ENCODE results near the gene ARHGAP32.
A peak's percentile ranks its signal among the peaks of the same experiment; 100 is the strongest.

The ARHGAP32 gene

GRCh38 chr11:128956401-128957201 is 235.5 kb downstream of the ARHGAP32 start:
- peak; percentile 77 for DNase-seq (ENCODE audit: low spot score)
- ChIA-PET CTCF (interaction anchor here (0.5 to 5.2 kb wide), 26 partner anchors 15 to 1545 kb away, joined by 3 to 103 read pairs (median 3); partner anchors contain the start of gene KCNJ5), POLR2A (ENCODE audit: low non-redundant PET) (no interaction called here)
- no peak overlapping the region for H3K27ac ChIP-seq
- TF ChIP-seq, protein P1, sequence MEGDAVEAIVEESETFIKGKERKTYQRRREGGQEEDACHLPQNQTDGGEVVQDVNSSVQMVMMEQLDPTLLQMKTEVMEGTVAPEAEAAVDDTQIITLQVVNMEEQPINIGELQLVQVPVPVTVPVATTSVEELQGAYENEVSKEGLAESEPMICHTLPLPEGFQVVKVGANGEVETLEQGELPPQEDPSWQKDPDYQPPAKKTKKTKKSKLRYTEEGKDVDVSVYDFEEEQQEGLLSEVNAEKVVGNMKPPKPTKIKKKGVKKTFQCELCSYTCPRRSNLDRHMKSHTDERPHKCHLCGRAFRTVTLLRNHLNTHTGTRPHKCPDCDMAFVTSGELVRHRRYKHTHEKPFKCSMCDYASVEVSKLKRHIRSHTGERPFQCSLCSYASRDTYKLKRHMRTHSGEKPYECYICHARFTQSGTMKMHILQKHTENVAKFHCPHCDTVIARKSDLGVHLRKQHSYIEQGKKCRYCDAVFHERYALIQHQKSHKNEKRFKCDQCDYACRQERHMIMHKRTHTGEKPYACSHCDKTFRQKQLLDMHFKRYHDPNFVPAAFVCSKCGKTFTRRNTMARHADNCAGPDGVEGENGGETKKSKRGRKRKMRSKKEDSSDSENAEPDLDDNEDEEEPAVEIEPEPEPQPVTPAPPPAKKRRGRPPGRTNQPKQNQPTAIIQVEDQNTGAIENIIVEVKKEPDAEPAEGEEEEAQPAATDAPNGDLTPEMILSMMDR (conservative IDR thresholded peaks at IDR 0.05; ENCODE audit: low read depth) = peak; percentile 54

DNA sequence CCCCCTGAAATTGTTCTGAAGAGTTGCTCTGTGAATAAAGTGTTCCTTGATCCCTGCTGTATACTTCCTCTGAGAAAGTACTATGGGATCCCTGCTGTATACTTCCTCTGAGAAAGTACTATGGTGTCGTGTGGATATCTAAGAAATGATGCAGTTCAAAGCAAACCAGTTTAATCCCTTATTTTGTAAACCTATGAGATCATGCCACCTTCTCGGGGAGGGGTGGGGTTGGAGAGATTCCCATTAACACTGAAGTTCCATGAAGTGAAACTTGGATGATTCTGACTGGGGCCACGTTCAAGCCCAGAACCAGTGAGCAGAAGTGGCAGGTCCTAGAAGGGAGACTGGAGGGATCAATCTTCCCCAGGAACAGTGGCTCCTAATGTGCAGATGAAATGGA is 236.5 kb downstream of the ARHGAP32 start:
- ChIA-PET POLR2A (ENCODE audit: low non-redundant PET) (no interaction called here), CTCF (interaction anchor here (0.6 to 5.2 kb wide), 3 partner anchors 47 to 118 kb away, joined by 3 to 103 read pairs (median 5); no protein-coding TSS in a partner anchor)

GRCh38 chr11:128953151-128953550 is 239.0 kb downstream of the ARHGAP32 start:
- H3K27ac ChIP-seq = no peak overlapping the region
- ChIA-PET CTCF (interaction anchor here (0.6 kb wide), 1 partner anchor 402 kb away, joined by 4 read pairs; no protein-coding TSS in a partner anchor), POLR2A (ENCODE audit: low non-redundant PET) (no interaction called here)
- TF ChIP-seq, protein P1 (conservative IDR thresholded peaks at IDR 0.05; ENCODE audit: low read depth) = no peak
- no peak for DNase-seq (ENCODE audit: low spot score)

More for the DNA sequence above, 236.5 kb downstream of the ARHGAP32 start:
- H3K27ac ChIP-seq = no peak overlapping the region
- no peak for DNase-seq (ENCODE audit: low spot score)
- TF ChIP-seq, protein P1 (conservative IDR thresholded peaks at IDR 0.05; ENCODE audit: low read depth) = no peak

DNA sequence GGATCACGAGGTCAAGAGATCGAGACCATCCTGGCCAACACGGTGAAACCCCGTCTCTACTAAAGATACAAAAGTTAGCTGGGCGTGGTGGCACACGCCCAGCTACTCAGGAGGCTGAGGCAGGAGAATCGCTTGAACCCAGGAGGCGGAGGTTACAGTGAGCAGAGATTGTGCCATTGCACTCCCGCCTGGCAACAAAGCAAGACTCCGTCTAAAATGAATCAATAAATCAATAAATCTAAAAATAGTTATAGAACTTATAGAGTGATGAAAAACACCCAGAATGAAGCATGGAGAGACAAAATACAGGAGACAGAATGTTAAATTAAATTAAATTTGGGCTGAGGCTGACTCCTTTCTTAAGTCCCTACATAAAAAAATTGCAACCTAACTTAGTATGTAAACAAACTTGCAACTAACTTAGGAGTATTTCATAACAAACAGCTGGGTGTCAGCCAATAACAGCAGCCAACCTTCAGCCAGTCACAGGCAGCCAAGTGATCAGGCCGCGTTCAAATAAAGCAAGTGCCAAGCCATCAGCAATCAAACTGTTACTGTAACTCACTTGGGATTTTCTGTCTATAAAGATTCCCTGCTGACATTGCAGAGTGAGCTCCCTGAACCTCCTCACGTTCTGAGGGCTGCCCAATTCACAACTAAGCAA is 242.2 kb downstream of the ARHGAP32 start:
- H3K27ac ChIP-seq = no peak overlapping the region
- ChIA-PET POLR2A (ENCODE audit: low non-redundant PET) (no interaction called here), CTCF (interaction anchor here (1.7 kb wide), 1 partner anchor 9 kb away, joined by 5 read pairs; no protein-coding TSS in a partner anchor)
- TF ChIP-seq, protein P1 (conservative IDR thresholded peaks at IDR 0.05; ENCODE audit: low read depth) = no peak
- no peak for DNase-seq (ENCODE audit: low spot score)

GRCh38 chr11:128948583-128948982 is 243.5 kb downstream of the ARHGAP32 start:
- H3K27ac ChIP-seq = no peak overlapping the region
- CTCF ChIA-PET = interaction anchor here (0.6 to 2.3 kb wide), 7 partner anchors 8 to 205 kb away, joined by 3 to 20 read pairs (median 5); partner anchors contain the start of gene KCNJ5
- POLR2A ChIA-PET (ENCODE audit: low non-redundant PET) = no interaction called here

DNA sequence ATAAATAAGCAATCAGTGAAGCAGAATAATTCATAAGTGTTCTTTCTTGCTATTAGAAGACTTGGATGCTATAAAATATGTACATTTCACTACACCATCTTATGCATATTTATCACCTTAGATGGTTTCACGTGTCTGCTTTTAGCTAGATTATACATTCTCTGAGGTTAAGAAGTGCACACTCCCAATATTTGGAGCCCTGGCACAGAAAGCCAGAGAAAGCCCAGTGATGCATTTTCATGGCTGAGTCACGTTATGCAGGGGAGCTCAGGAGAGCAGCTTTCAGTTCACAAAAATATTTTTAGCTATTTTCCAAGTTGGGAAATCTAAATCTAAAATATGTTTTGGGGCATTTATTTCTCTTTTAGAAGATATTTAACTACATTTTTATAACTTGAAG is 244.4 kb downstream of the ARHGAP32 start:
- TF ChIP-seq, protein P1 (conservative IDR thresholded peaks at IDR 0.05; ENCODE audit: low read depth) = no peak
- no peak for DNase-seq (ENCODE audit: low spot score)
- ChIA-PET POLR2A (ENCODE audit: low non-redundant PET) (no interaction called here), CTCF (interaction anchor here (1.3 to 2.3 kb wide), 3 partner anchors 57 to 63 kb away, joined by 6 to 20 read pairs (median 11); partner anchors contain the start of gene KCNJ5)
- H3K27ac ChIP-seq = no peak overlapping the region

More at GRCh38 chr11:128948583-128948982, 243.5 kb downstream of the ARHGAP32 start:
- DNase-seq (ENCODE audit: low spot score) = peak; percentile 16
- TF ChIP-seq, protein P1 (conservative IDR thresholded peaks at IDR 0.05; ENCODE audit: low read depth) = no peak
